ENCODE measurements around the gene ZNF428. TPM values are rescaled to one million over a fixed set of nuclear protein-coding genes. Genes with fewer than 3 reads are reported as not detected.

Gene ZNF428, protein sequence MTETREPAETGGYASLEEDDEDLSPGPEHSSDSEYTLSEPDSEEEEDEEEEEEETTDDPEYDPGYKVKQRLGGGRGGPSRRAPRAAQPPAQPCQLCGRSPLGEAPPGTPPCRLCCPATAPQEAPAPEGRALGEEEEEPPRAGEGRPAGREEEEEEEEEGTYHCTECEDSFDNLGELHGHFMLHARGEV
- 36.1 and 37.7 TPM in 2 replicates for total RNA-seq

DNA sequence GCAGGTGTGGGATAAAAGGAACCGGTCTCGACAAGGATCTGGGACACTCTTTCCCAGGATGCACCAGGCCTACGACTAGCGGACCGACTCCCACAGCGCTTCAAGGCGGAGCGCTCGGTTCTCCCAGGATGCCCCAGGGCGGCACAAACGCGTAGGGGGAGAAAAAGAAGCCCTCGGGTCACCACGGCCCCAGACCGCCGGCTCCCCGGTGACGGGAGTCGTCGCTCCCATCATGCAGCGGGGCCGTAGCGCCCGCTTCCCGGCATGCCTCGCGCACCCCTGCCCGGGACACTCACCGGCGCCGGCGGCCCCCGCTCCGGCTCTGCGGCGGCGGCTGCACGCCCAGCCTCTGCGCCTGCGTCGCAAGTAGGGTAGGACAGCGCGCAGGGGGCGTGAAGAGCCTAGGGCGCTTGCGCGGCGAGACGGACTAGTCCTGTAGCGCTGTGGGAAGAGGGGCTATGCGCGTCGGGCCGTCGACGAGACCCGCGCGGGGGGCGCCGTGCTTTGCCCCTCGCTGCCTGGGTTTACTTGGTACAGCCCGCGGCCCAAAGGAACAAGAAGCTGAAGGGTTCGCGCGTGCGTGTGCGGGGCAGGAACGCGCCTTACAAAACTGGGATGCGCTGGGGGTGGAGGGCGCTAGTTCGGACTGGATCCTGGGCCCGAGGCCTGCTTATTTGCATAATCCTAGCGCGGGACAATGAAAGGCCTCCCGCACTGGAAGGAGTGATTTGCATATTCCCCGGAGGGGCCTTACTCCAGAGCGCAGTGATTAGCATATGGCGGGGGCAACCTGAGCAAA is at the start of gene ZNF428:
Gene ZNF428 (minus strand): TSS at position 368 of the 799 bp plus-strand sequence. CDS start 5,325 bp downstream, outside the sequence.

DNA sequence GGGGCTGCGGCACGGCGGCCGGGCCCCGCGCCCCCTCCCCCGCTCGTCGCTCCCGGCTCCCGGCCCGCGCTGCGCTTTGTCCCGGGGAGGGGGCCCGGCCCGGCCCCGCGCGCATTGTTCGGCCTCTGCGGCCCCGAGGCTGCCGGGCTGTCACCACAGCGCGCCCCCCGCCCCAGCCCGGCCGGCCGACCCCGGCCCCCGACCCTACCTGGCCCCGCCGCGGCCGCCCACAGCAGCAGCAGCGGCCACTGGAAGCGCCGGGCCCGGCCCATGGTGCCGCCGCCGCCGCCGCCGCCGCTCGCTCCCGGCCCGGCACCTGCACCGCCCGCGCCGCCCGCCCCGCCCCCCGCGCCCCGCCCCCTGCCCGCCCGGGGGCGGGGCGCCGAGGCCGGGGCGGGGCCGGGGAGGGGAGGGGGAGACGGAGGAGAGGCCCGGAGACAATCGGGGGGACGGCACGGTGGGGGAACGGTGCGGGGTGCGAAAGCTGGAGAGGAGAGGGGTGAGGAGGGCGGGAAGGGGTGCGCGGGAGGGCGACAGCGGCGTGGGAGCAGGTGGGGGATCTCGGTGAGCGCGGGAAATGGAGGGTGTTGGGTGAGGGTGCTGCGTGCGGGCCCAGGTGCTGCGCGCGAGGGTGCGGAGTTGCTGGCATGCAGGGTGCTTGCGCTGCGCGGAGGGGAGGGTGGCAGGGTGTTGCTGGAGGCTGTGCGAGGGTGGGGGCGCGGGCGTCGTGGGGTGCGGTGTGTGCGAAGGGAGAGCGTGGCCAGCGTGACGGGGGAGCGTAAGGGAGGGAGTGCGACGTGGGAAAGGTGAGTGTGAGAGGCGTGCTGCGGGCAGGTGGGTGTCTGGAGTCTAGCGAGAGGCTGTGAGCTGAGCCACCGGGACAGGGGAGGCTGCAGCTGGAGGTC is 20.3 kb upstream of the ZNF428 start, which contains the start of gene CADM4:
Gene CADM4 (minus strand): TSS at position 332 of the 905 bp plus-strand sequence. CDS start 60 bp downstream, at position 272.

DNA sequence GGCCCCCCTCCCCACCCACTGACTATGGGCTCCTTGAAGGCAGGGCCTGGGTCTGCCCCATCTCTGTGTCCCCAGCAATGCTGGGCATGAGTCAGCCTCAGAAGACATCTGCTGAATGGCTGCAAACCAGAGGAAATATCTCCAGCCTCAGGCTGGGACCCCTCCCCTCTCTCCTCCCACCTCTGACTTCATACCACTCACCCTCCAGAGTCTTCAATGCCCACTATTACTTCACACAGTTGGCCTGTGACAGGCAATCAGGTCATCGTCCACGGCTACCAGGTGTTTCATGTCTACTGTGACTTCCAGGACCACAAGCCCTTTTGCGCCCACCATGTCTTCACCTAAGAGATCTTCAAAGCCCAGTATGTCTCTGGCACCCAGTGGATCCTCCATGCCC is 7.6 kb downstream of the ZNF428 start, which contains the start of gene SRRM5:
Gene SRRM5 (plus strand): TSS at position 301 of the 400 bp plus-strand sequence. CDS start 34 bp downstream, at position 335.

DNA sequence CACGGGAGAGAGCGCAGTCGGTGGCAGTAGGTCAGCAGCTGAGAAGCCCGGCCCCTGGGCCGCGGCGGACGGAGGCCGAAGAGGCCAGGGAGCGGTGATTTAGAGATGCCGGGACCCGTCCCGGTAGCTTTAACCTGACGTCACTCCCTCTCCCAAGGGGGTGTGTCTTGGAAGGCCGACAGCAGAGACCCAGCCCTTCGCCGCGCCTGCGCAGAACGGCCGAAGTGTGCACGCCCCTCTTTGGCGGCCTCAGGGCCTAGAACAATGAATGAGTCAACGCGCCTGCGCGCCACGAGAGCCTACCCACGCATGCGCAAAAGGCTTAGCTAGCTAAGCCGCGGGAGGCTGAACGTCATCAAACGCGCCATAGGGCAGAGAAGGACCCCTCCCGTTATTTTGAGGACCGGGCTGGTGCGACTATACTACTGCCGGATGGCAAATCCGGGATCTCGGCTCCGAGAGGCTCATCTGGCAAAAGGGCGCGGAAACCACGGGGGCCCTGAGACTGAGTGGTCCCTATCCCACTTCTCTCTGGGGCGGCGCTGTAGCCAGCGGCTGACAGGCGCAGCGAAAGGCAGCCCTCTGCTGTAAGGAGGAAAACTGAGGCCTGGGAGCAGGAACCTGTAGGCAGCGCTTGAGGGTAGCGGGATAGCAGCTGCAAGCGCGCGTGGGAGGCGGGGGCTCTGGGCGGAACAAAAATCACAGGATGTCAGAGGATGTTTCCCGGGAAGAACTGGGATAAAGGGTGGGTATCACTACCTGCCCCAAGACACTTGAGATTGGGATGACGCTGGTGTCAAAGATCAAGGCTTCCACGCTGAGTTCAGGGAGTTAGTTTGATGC is 23.2 kb downstream of the ZNF428 start, which contains the start of the genes IRGQ and ZNF576:
Gene IRGQ (minus strand): TSS at position 136 of the 843 bp plus-strand sequence. CDS start 796 bp downstream, outside the sequence.
Gene ZNF576 (plus strand): TSS at position 597 of the 843 bp plus-strand sequence. CDS start 514 bp downstream, outside the sequence.

DNA sequence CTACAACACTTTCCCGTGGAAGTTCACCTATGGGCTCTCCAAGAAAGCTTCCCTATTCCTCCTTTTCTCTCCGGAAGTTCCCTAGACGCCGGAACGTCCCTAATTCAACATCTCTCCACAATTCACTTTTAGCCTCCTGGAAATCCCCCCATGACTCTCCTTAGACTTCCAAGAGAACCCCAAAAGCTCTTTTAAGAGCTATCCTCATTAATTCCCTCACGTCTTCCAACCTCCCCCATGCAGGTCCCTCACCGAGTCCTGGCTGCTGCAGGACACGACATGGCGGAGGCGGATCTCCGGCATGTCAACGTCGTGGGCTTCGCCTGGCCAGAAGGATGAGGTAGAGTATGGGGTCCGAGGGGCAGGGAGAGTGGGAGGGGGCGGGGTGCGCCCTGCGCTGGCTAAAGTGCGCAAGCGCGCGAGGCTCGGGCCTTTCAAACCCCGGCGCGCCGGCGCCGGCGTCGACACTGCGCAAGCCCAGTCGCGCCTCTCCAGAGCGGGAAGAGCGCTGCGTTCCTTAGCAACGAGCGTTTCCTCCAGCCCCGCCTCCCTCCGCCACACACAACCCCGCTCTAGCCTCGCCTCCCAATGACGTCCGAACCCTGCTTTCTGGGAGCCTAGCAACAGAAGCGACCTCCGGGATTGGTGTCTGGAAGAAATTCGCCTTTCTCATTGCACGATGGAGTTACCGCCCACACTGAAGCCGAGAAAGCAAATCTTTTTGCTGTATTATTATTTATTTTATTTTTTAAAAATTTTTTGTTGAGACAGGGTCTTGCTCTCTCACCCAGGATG is 44.1 kb downstream of the ZNF428 start, which contains the start of the genes PINLYP and XRCC1:
Gene PINLYP (plus strand): TSS at position 646 of the 795 bp plus-strand sequence. CDS start 1,391 bp downstream, outside the sequence.
Gene XRCC1 (minus strand): TSS at position 372 of the 795 bp plus-strand sequence. CDS start 69 bp downstream, at position 303.

Other genes with a start within 250 kb of the ZNF428 start
- not detected in 2 replicates for gene TEX101, start 204.7 kb downstream of the ZNF428 start, total RNA-seq
- under 0.01 and 0.44 TPM in 2 replicates for gene LYPD3, start 154.0 kb downstream of the ZNF428 start, total RNA-seq
- 6.2 and 36.8 TPM in 2 replicates for gene PHLDB3, start 114.9 kb downstream of the ZNF428 start, total RNA-seq
- 79.2 and 94.7 TPM in 2 replicates for gene ETHE1, start 92.4 kb downstream of the ZNF428 start, total RNA-seq
- gene ZNF575, start 86.4 kb downstream of the ZNF428 start, total RNA-seq = 0.06 and 0.16 TPM in 2 replicates
- gene XRCC1, start 44.1 kb downstream of the ZNF428 start, total RNA-seq = 12.1 and 13.0 TPM in 2 replicates
- gene PINLYP, start 43.8 kb downstream of the ZNF428 start, total RNA-seq = 0.16 and 2.8 TPM in 2 replicates
- 16.0 and 53.0 TPM in 2 replicates for gene IRGQ, start 23.5 kb downstream of the ZNF428 start, total RNA-seq
- 7.8 and 9.6 TPM in 2 replicates for gene ZNF576, start 23.0 kb downstream of the ZNF428 start, total RNA-seq
- 0.06 TPM in 1 of 2 replicates, not detected in the other for gene SRRM5, start 7.5 kb downstream of the ZNF428 start, total RNA-seq
- gene CADM4, start 20.2 kb upstream of the ZNF428 start, total RNA-seq = 1.5 and 36.1 TPM in 2 replicates
- 27.5 and 33.2 TPM in 2 replicates for gene PLAUR, start 50.5 kb upstream of the ZNF428 start, total RNA-seq
- gene IRGC, start 96.4 kb upstream of the ZNF428 start, total RNA-seq = not detected in 2 replicates
- gene SMG9, start 135.3 kb upstream of the ZNF428 start, total RNA-seq = 8.4 and 15.9 TPM in 2 replicates
- gene KCNN4, start 161.3 kb upstream of the ZNF428 start, total RNA-seq = 0.38 and 0.65 TPM in 2 replicates
- gene LYPD5, start 182.8 kb upstream of the ZNF428 start, total RNA-seq = 0.19 and 0.32 TPM in 2 replicates
- gene ZNF283, start 207.7 kb upstream of the ZNF428 start, total RNA-seq = 5.0 and 12.3 TPM in 2 replicates

Measured in bladder microvascular endothelial cell (primary cell).